PC-9 (cell line): ENCODE results near the gene NFKBIL1.

Experiments used
- EZH2 ChIP-seq: fragments of 200-600 bp; sonication (generic); IDR thresholded peaks from 2 replicates; pipeline ENCODE4 v1.8.0; 2017; ENCODE audit warnings: antibody characterized with exemption, low read depth
- TF ChIP-seq, protein P1 (sequence below): fragments of 200-600 bp; sonication (generic); conservative IDR thresholded peaks from 2 replicates; pipeline ENCODE4 v1.6.1; 2017; ENCODE audit warnings: mixed run types, antibody characterized with exemption, mild to moderate bottlenecking, moderate library complexity

DNA sequence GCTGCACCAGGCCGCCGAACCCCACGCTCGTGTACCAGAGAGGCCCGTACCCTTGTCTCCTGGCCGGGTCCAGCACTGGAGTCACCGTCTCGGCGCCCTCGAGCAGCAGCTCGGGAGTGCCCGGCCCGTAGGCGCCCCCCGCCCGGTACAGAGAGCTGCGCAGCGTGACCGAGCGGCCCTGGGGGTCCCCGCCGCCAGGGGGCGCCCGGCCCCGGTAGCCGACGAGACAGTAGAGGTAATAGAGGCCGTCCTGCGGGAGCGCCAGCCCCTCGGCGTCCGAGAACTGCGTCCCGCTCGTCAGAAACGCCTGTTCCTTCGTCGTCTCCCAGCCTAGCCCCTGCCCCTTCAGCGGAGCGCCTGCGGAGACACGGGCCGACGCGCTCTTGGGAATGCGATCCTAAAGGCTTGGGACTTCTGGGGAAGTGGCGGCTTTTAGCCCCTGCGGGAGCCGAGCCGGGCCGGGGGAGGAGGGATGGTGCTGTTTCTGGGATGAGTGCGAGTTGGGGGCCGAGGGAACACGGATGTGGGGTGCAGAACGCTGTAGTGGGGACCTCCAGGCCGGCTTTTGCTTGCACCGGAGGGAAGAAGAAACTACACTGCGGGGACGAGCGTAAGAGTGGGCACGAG, 33.5 kb downstream of the NFKBIL1 start:
- TF ChIP-seq, protein P1, sequence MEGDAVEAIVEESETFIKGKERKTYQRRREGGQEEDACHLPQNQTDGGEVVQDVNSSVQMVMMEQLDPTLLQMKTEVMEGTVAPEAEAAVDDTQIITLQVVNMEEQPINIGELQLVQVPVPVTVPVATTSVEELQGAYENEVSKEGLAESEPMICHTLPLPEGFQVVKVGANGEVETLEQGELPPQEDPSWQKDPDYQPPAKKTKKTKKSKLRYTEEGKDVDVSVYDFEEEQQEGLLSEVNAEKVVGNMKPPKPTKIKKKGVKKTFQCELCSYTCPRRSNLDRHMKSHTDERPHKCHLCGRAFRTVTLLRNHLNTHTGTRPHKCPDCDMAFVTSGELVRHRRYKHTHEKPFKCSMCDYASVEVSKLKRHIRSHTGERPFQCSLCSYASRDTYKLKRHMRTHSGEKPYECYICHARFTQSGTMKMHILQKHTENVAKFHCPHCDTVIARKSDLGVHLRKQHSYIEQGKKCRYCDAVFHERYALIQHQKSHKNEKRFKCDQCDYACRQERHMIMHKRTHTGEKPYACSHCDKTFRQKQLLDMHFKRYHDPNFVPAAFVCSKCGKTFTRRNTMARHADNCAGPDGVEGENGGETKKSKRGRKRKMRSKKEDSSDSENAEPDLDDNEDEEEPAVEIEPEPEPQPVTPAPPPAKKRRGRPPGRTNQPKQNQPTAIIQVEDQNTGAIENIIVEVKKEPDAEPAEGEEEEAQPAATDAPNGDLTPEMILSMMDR: peak; percentile 95
- no peak for TF ChIP-seq EZH2
